Measurements from ENCODE around the gene HSD17B12. TPM values are rescaled to one million over a fixed set of nuclear protein-coding genes. Genes with fewer than 3 reads are reported as not detected.

The HSD17B12 gene
- polyA plus RNA-seq, 2 of the 4 experiments (the other 2 are of a cell fraction): 102 to 103 TPM

Small RNAs within 50 kb of the gene (small RNA-seq; reads per million reads assigned to genes)
- 0 reads per million in 6 experiments for gene PHBP2
- 0 reads per million in 6 experiments for gene RPL23AP63

Other genes with a start within 250 kb of the HSD17B12 start
- 48.7 and 50.2 TPM in 2 replicates for gene ALKBH3, start 200.1 kb downstream of the HSD17B12 start, polyA plus RNA-seq (2011; rRNA removed)
- 22.9 to 25.5 TPM (median 23.7 TPM) in 3 replicates for gene ALKBH3, start 200.1 kb downstream of the HSD17B12 start, polyA plus RNA-seq (2017; fragmentation: RNase III; extraction: RNeasy Plus Mini Kit Qiagen cat#74134 plus additional on column Dnase treatment)

Measured in A549 (cell line).